Mesenchymal stem cell (in vitro differentiated cells and primary cell): ENCODE data around the gene RASL10A.

ENCODE experiments used
- DNase-seq: peaks from one replicate; pipeline ENCODE4 v3.0.0-alpha.2; 2013
- H2AFZ ChIP-seq: one replicate; pipeline ENCODE4 v1.6.1; 2013; ENCODE audit warnings: low read depth, mild to moderate bottlenecking, control low read depth, inconsistent platforms, low read length, moderate library complexity
- H2AK5ac ChIP-seq: 2 replicates; pipeline ENCODE4 v1.6.1; 2013; ENCODE audit warnings: low read length, moderate library complexity, mild to moderate bottlenecking, inconsistent platforms; ENCODE audit not compliant: severe bottlenecking
- H2BK120ac ChIP-seq: one replicate; pipeline ENCODE4 v1.6.1; 2013; ENCODE audit warnings: low read depth, mild to moderate bottlenecking, inconsistent platforms, low read length, moderate library complexity
- H2BK12ac ChIP-seq, 2 experiments: one replicate each; pipeline ENCODE4 v1.6.1; 2013; ENCODE audit warnings: inconsistent platforms in 2 of 2, low read length in 2 of 2, mild to moderate bottlenecking in 2 of 2, moderate library complexity in 2 of 2, control low read depth in 1 of 2
- H2BK15ac ChIP-seq: one replicate; pipeline ENCODE4 v1.6.1; 2013; ENCODE audit warnings: mild to moderate bottlenecking, low read depth, inconsistent platforms; ENCODE audit not compliant: poor library complexity, severe bottlenecking
- H2BK5ac ChIP-seq: 2 replicates; pipeline ENCODE4 v1.6.1; 2013; ENCODE audit warnings: low read depth, mild to moderate bottlenecking, low read length, control low read depth, inconsistent platforms; ENCODE audit not compliant: poor library complexity, severe bottlenecking
- H3K14ac ChIP-seq, 2 experiments: one replicate each; pipeline ENCODE4 v1.6.1; 2013; ENCODE audit warnings: inconsistent platforms in 2 of 2, low read length in 2 of 2, control low read depth in 1 of 2, mild to moderate bottlenecking in 1 of 2, moderate library complexity in 1 of 2
- H3K18ac ChIP-seq, 2 experiments: one replicate each; pipeline ENCODE4 v1.6.1; 2013; ENCODE audit warnings: inconsistent platforms in 2 of 2, low read length in 2 of 2, control low read depth in 1 of 2, low read depth in 1 of 2, mild to moderate bottlenecking in 1 of 2
- H3K23ac ChIP-seq, 2 experiments: one replicate each; pipeline ENCODE4 v1.6.1; 2013; ENCODE audit warnings: inconsistent platforms in 2 of 2, low read length in 2 of 2, mild to moderate bottlenecking in 2 of 2, moderate library complexity in 2 of 2, control low read depth in 1 of 2
- H3K27ac ChIP-seq: 2 replicates; pipeline ENCODE4 v1.5.1; 2013; ENCODE audit warnings: mild to moderate bottlenecking, moderate library complexity, low read length, control low read depth, inconsistent platforms; ENCODE audit not compliant: poor library complexity, severe bottlenecking
- H3K27me3 ChIP-seq, 2 experiments: 2 replicates each; pipeline versions ENCODE4 v1.6.1 to v1.7.0; 2013; ENCODE audit warnings: low read length in 2 of 2, mild to moderate bottlenecking in 2 of 2, moderate library complexity in 2 of 2, control low read depth in 1 of 2, inconsistent platforms in 1 of 2; ENCODE audit not compliant: control insufficient read depth in 1 of 2, insufficient read depth in 1 of 2
- H3K36me3 ChIP-seq, 2 experiments: 2 replicates each; pipeline versions ENCODE4 v1.6.1 to v1.7.0; 2013; ENCODE audit warnings: low read length in 2 of 2, control low read depth in 1 of 2, inconsistent platforms in 1 of 2, low read depth in 1 of 2, mild to moderate bottlenecking in 1 of 2; ENCODE audit not compliant: insufficient read depth in 2 of 2, control insufficient read depth in 1 of 2
- H3K4ac ChIP-seq, 2 experiments: one replicate each; pipeline ENCODE4 v1.6.1; 2013; ENCODE audit warnings: inconsistent platforms in 2 of 2, low read length in 2 of 2, mild to moderate bottlenecking in 2 of 2, moderate library complexity in 2 of 2, control low read depth in 1 of 2, low read depth in 1 of 2
- H3K4me1 ChIP-seq: 2 replicates; pipeline ENCODE4 v1.6.1; 2013; ENCODE audit warnings: low read depth, low read length, control low read depth; ENCODE audit not compliant: control insufficient read depth, insufficient read depth
- H3K4me2 ChIP-seq: 2 replicates; pipeline ENCODE4 v1.6.1; 2013; ENCODE audit warnings: low read length, mild to moderate bottlenecking, inconsistent platforms; ENCODE audit not compliant: poor library complexity, severe bottlenecking
- H3K4me3 ChIP-seq, 2 experiments: 2 replicates each; pipeline versions ENCODE4 v1.5.1 to v1.7.0; 2013; ENCODE audit warnings: low read length in 2 of 2, mild to moderate bottlenecking in 2 of 2, control low read depth in 1 of 2, low read depth in 1 of 2; ENCODE audit not compliant: insufficient read depth in 1 of 2
- H3K79me1 ChIP-seq: replicated peaks from 2 replicates; pipeline ENCODE4 v1.6.1; 2013; ENCODE audit warnings: mild to moderate bottlenecking, control low read depth, low read length, inconsistent platforms; ENCODE audit not compliant: poor library complexity, severe bottlenecking
- H3K9ac ChIP-seq: 2 replicates; pipeline ENCODE4 v1.7.0; 2013; ENCODE audit warnings: mild to moderate bottlenecking, low read length, moderate library complexity
- H3K9me3 ChIP-seq: 2 replicates; pipeline ENCODE4 v1.7.0; 2013; ENCODE audit warnings: mild to moderate bottlenecking, low read length; ENCODE audit not compliant: control insufficient read depth
- H4K8ac ChIP-seq: one replicate; pipeline ENCODE4 v1.6.1; 2013; ENCODE audit warnings: inconsistent platforms, mild to moderate bottlenecking, low read length, moderate library complexity
- H4K91ac ChIP-seq: one replicate; pipeline ENCODE4 v1.6.1; 2013; ENCODE audit warnings: mild to moderate bottlenecking, low read length, inconsistent platforms
- WGBS: methylation state at CpG from one replicate; pipeline ENCODE4 v1.1.7; 2013; ENCODE audit warnings: mixed read lengths; 5-methylcytosine and 5-hydroxymethylcytosine counted together

Gene RASL10A

DNA sequence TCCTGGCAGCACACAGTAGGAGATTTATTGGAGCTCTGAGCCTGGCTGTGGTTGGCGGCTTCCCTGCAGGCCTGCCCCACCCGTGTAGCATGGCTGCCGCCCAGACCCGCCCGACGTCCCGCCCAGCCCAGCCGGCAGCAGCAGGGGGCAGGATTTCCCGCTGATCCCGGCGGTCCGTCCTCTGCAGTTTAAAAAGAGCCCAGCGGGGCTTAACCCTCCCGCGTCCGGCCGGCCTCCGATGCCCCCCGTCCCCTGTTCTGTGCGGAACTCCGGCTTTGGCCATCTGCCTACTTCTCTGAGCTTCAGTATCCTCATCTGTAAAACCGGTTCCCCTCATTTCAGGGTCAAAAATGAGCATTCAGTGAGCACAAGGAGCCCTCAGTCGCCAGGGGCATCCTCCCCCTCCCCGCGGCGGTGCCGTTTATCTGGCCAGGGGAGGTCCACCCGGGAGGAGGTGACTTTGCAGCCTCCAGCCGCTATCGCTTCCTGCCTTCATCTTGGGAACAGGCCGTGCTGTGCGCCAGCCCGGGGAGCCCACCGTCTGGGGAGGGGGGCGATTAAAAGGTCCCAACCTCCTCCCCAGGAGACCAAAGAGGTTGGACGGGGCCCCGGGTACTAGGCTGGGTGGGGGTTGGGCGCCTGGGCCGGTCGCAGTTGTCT, 9.2 kb downstream of the RASL10A start, which contains the start of gene GAS2L1:
Gene GAS2L1 (plus strand): TSS at position 476 of the 660 bp plus-strand sequence. CDS start 1,456 bp downstream, outside the sequence.
- Histone ChIP-seq H3K4me1 (peaks cover 52% of the 10 kb centered on the region), H3K9me3 (no peaks in the 10 kb centered on the region), H3K23ac (peak within 1 kb of the TSS in 1 of 2 experiments; percentile 66), H3K79me1 (peaks cover 11% of the 10 kb centered on the region), H2BK120ac (peak within 1 kb of the TSS; percentile 95), H4K8ac (peak within 1 kb of the TSS; percentile 87), H3K14ac (peak within 1 kb of the TSS in 1 of 2 experiments; percentile 91), H4K91ac (peak within 1 kb of the TSS; percentile 76), H2BK12ac (peak within 1 kb of the TSS; percentile 82 to 93), H2AK5ac (peak within 1 kb of the TSS; percentile 40), H3K4me2 (peak within 1 kb of the TSS; percentile 90), H3K27me3 (no peaks in the 10 kb centered on the region), H3K4ac (peak within 1 kb of the TSS; percentile 52 to 87), H2BK15ac (peak within 1 kb of the TSS; percentile 90), H3K9ac (peak within 1 kb of the TSS; percentile 87), H3K4me3 (peak within 1 kb of the TSS; percentile 71 to 96), H3K18ac (peak within 1 kb of the TSS; percentile 68 to 92), H3K36me3 (peaks cover 0 to 33% of the 10 kb centered on the region in 2 experiments), H2AFZ (peak within 1 kb of the TSS; percentile 72), H3K27ac (peak within 1 kb of the TSS; percentile 81), H2BK5ac (peak within 1 kb of the TSS; percentile 39)
- DNase-seq: peak; percentile 87
- WGBS: under 1% methylated on average over 37 of the region's 40 CpGs

- H3K23ac ChIP-seq: no peak overlapping the region
- H3K18ac ChIP-seq: peak overlapping the region in 1 of 2 experiments; percentile 79
- no peak overlapping the region for H4K8ac ChIP-seq
- no peaks in the 10 kb centered on the region for H3K27me3 ChIP-seq
- no peak overlapping the region for H3K4me2 ChIP-seq
- no peak overlapping the region for H3K27ac ChIP-seq
- peaks cover 4 to 36% of the 10 kb centered on the region in 2 experiments for H3K36me3 ChIP-seq
- peak overlapping the region in 1 of 2 experiments; percentile 87 for H3K4ac ChIP-seq
- peaks cover 48% of the 10 kb centered on the region for H3K4me1 ChIP-seq
- no peak for DNase-seq
- H2AK5ac ChIP-seq: no peak overlapping the region
- no peak overlapping the region for H2BK15ac ChIP-seq
- H2AFZ ChIP-seq: peak overlapping the region; percentile 55
- no peak overlapping the region for H2BK120ac ChIP-seq
- no peaks in the 10 kb centered on the region for H3K9me3 ChIP-seq
- no peak overlapping the region for H3K9ac ChIP-seq
- whole genome bisulfite sequencing: 64% methylated on average over 7 of the region's 7 CpGs
- H2BK5ac ChIP-seq: no peak overlapping the region
- peaks cover 11% of the 10 kb centered on the region for H3K79me1 ChIP-seq
- peak overlapping the region in 1 of 2 experiments; percentile 82 for H2BK12ac ChIP-seq
- H4K91ac ChIP-seq: peak overlapping the region; percentile 73
- no peak overlapping the region for H3K14ac ChIP-seq
- no peak overlapping the region for H3K4me3 ChIP-seq
Measured at GRCh38 chr22:29305836-29306174, 9.7 kb downstream of the RASL10A start.

DNA sequence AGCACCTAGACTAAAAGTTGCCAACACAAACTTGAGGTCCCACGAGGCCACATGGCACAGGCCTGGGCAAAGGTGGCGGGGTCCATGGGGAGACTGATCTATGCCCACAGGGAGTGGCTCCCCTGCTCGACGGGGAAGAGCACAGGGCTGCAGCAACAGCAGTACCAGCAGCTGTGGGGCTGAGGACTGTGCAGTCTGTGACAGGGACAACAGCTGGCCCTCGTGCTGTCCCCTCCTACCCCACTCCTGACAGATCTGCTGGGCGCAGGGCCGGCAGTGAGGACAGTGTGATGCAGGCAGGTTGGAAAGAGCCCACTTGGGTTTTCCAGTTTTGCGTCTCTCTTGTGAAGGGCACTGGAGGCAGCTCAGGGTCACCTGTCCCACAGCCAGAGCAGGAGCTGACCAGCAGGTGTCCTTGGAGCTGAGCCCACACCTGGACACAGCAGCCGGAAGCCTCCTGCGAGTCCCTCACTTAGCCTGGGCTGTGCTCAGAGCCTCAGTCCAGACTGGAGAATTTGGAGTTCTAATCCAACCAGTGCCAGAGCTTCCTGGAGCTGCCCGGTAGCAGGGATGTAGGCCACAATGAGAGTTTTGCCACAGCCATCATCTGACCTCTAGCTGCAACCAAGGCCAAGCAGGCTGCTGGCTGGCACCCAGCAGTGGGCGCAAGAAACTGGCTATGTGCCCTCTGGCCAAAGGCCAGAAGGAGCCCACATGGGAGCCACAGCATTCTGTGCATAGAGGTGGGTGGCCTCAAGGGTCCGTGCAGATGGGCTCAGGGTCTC, 12.6 kb downstream of the RASL10A start:
- no peak overlapping the region for H2BK5ac ChIP-seq
- peak overlapping the region; percentile 54 for H2AK5ac ChIP-seq
- H2BK15ac ChIP-seq: no peak overlapping the region
- H3K23ac ChIP-seq: no peak overlapping the region
- no peak overlapping the region for H4K91ac ChIP-seq
- H3K4me2 ChIP-seq: no peak overlapping the region
- H2BK12ac ChIP-seq: peak overlapping the region in 1 of 2 experiments; percentile 48
- no peak overlapping the region for H3K4ac ChIP-seq
- DNase-seq: no peak
- no peak overlapping the region for H3K4me3 ChIP-seq
- peaks cover 6% of the 10 kb centered on the region for H3K79me1 ChIP-seq
- H3K27ac ChIP-seq: no peak overlapping the region
- no peak overlapping the region for H3K14ac ChIP-seq
- no peaks in the 10 kb centered on the region for H3K27me3 ChIP-seq
- no peaks in the 10 kb centered on the region for H3K9me3 ChIP-seq
- WGBS: 81% methylated on average over 13 of the region's 13 CpGs
- no peak overlapping the region for H4K8ac ChIP-seq
- H3K36me3 ChIP-seq: peaks cover 32 to 45% of the 10 kb centered on the region in 2 experiments
- no peak overlapping the region for H3K9ac ChIP-seq
- no peak overlapping the region for H2BK120ac ChIP-seq
- peaks cover 22% of the 10 kb centered on the region for H3K4me1 ChIP-seq
- H3K18ac ChIP-seq: peak overlapping the region in 1 of 2 experiments; percentile 37
- no peak overlapping the region for H2AFZ ChIP-seq

GRCh38 chr22:29302402-29302680, 13.2 kb downstream of the RASL10A start:
- H3K23ac ChIP-seq: no peak overlapping the region
- peak overlapping the region; percentile 26 for H2AK5ac ChIP-seq
- H4K8ac ChIP-seq: no peak overlapping the region
- H2AFZ ChIP-seq: no peak overlapping the region
- no peak overlapping the region for H2BK120ac ChIP-seq
- H3K36me3 ChIP-seq: peaks cover 38 to 50% of the 10 kb centered on the region in 2 experiments
- no peak for DNase-seq
- peaks cover 17% of the 10 kb centered on the region for H3K4me1 ChIP-seq
- 98% methylated on average over 2 of the region's 2 CpGs for WGBS
- H3K27ac ChIP-seq: no peak overlapping the region
- no peak overlapping the region for H3K4ac ChIP-seq
- no peak overlapping the region for H3K4me2 ChIP-seq
- H3K79me1 ChIP-seq: peaks cover 6% of the 10 kb centered on the region
- no peak overlapping the region for H2BK5ac ChIP-seq
- H3K4me3 ChIP-seq: no peak overlapping the region
- H3K14ac ChIP-seq: no peak overlapping the region
- no peak overlapping the region for H2BK12ac ChIP-seq
- H2BK15ac ChIP-seq: no peak overlapping the region
- no peak overlapping the region for H3K18ac ChIP-seq
- no peaks in the 10 kb centered on the region for H3K27me3 ChIP-seq
- no peak overlapping the region for H4K91ac ChIP-seq
- no peak overlapping the region for H3K9ac ChIP-seq
- H3K9me3 ChIP-seq: no peaks in the 10 kb centered on the region
